DOHH2 (cell line): Measurements from ENCODE around the gene CACNA1B.

Experiments
- H3F3A ChIP-seq: fragments of 200-600 bp; sonication (generic), shearing (Covaris generic); 2 replicates; pipeline ENCODE4 v1.6.0; 2016; ENCODE audit warnings: antibody characterized with exemption, mild to moderate bottlenecking; ENCODE audit not compliant: control insufficient read depth, insufficient read depth
- H3K27ac ChIP-seq: fragments of 200-600 bp; sonication (generic); 2 replicates; pipeline ENCODE4 v1.5.1; 2014; ENCODE audit warnings: low read depth, mild to moderate bottlenecking, low read length, moderate library complexity
- H3K27me3 ChIP-seq: fragments of 200-600 bp; sonication (generic); 2 replicates; pipeline ENCODE4 v1.6.1; 2014; ENCODE audit warnings: mild to moderate bottlenecking, low read length, mixed read lengths; ENCODE audit not compliant: control insufficient read depth
- H3K36me3 ChIP-seq: fragments of 200-600 bp; sonication (generic); 2 replicates; pipeline ENCODE4 v1.6.1; 2014; ENCODE audit warnings: mild to moderate bottlenecking, low read length, moderate library complexity, mixed read lengths; ENCODE audit not compliant: control insufficient read depth
- H3K4me1 ChIP-seq: fragments of 200-600 bp; sonication (generic); 2 replicates; pipeline ENCODE4 v1.6.1; 2014; ENCODE audit warnings: mild to moderate bottlenecking, low read length, mixed read lengths; ENCODE audit not compliant: control insufficient read depth
- H3K4me2 ChIP-seq: fragments of 200-600 bp; sonication (generic); 2 replicates; pipeline ENCODE4 v1.6.0; 2014; ENCODE audit warnings: mild to moderate bottlenecking, low read length, moderate library complexity
- H3K4me3 ChIP-seq: fragments of 200-600 bp; sonication (generic); 2 replicates; pipeline ENCODE4 v1.5.1; 2014; ENCODE audit warnings: mild to moderate bottlenecking, low read length, mixed read lengths
- H3K79me2 ChIP-seq: fragments of 200-600 bp; sonication (generic); 2 replicates; pipeline ENCODE4 v1.6.1; 2014; ENCODE audit warnings: mild to moderate bottlenecking, low read length, mixed read lengths; ENCODE audit not compliant: control insufficient read depth
- H3K9me2 ChIP-seq: fragments of 200-600 bp; sonication (generic); replicated peaks from 2 replicates; pipeline ENCODE4 v1.6.1; 2014; ENCODE audit warnings: mild to moderate bottlenecking, low read length, mixed read lengths; ENCODE audit not compliant: control insufficient read depth
- H3K9me3 ChIP-seq: fragments of 200-600 bp; sonication (generic); 2 replicates; pipeline ENCODE4 v1.6.1; 2014; ENCODE audit warnings: antibody characterized with exemption, low read length, mixed read lengths; ENCODE audit not compliant: control insufficient read depth, insufficient read depth
- H4K20me1 ChIP-seq: fragments of 200-600 bp; sonication (generic); 2 replicates; pipeline ENCODE4 v1.6.0; 2014; ENCODE audit warnings: low read depth, mild to moderate bottlenecking, antibody characterized with exemption, low read length, moderate library complexity; ENCODE audit not compliant: control insufficient read depth, insufficient read depth
- CTCF ChIP-seq: fragments of 200-600 bp; sonication (generic); IDR thresholded peaks from one replicate; pipeline ENCODE4 v1.5.1; 2014; ENCODE audit warnings: antibody characterized with exemption, mild to moderate bottlenecking, low read depth, low read length; ENCODE audit not compliant: poor library complexity, severe bottlenecking
- EZH2phosphoT487 ChIP-seq: fragments of 200-600 bp; sonication (generic); IDR thresholded peaks from 2 replicates; pipeline ENCODE4 v1.6.1; 2017; ENCODE audit warnings: borderline replicate concordance, mild to moderate bottlenecking, antibody characterized with exemption, low read length, moderate library complexity, mixed read lengths

Gene CACNA1B

GRCh38 chr9:138057726-138058125, 180.1 kb downstream of the CACNA1B start:
- H3K27me3 ChIP-seq, result no peaks in the 10 kb centered on the region; the same call in 1 of the 2 replicates
- H3K4me1 ChIP-seq, result peaks cover 5% of the 10 kb centered on the region; the same call in 1 of the 2 replicates
- no peak overlapping the region for H3K4me2 ChIP-seq
- H3K9me2 ChIP-seq, result no peaks in the 10 kb centered on the region
- no peak overlapping the region for H3K27ac ChIP-seq
- no peaks in the 10 kb centered on the region for H3F3A ChIP-seq
- H3K36me3 ChIP-seq, result no peaks in the 10 kb centered on the region
- no peaks in the 10 kb centered on the region for H3K79me2 ChIP-seq
- no peaks in the 10 kb centered on the region for H3K9me3 ChIP-seq
- TF ChIP-seq EZH2phosphoT487 (no peak), CTCF (no peak)
- H4K20me1 ChIP-seq, result no peaks in the 10 kb centered on the region
- no peak overlapping the region for H3K4me3 ChIP-seq

- H3K9me3 ChIP-seq, result no peaks in the 10 kb centered on the region
- no peak for TF ChIP-seq EZH2phosphoT487
- TF ChIP-seq CTCF, result no peak
Observed at GRCh38 chr9:138058181-138058580, 180.6 kb downstream of the CACNA1B start.

GRCh38 chr9:138059196-138059595, 181.6 kb downstream of the CACNA1B start:
- TF ChIP-seq CTCF (no peak), EZH2phosphoT487 (no peak)
- H3K9me2 ChIP-seq, result no peaks in the 10 kb centered on the region
- no peak overlapping the region for H3K27ac ChIP-seq
- no peaks in the 10 kb centered on the region for H3K4me1 ChIP-seq
- no peaks in the 10 kb centered on the region for H4K20me1 ChIP-seq
- no peak overlapping the region for H3K4me2 ChIP-seq
- H3K79me2 ChIP-seq, result no peaks in the 10 kb centered on the region
- H3K4me3 ChIP-seq, result no peak overlapping the region
- H3K27me3 ChIP-seq, result no peaks in the 10 kb centered on the region; the same call in 1 of the 2 replicates
- no peaks in the 10 kb centered on the region for H3F3A ChIP-seq
- no peaks in the 10 kb centered on the region for H3K9me3 ChIP-seq
- no peaks in the 10 kb centered on the region for H3K36me3 ChIP-seq

More at GRCh38 chr9:138058181-138058580, 180.6 kb downstream of the CACNA1B start:
- Histone ChIP-seq H3K36me3 (no peaks in the 10 kb centered on the region), H3K4me3 (no peak overlapping the region), H3K27ac (no peak overlapping the region), H3K4me2 (no peak overlapping the region), H3K27me3 (no peaks in the 10 kb centered on the region; the same call in 1 of the 2 replicates), H4K20me1 (no peaks in the 10 kb centered on the region), H3K4me1 (peaks cover 2% of the 10 kb centered on the region; the same call in 1 of the 2 replicates), H3K79me2 (no peaks in the 10 kb centered on the region), H3F3A (no peaks in the 10 kb centered on the region), H3K9me2 (no peaks in the 10 kb centered on the region)

- H3K4me3 ChIP-seq, result no peak overlapping the region
- H3K27ac ChIP-seq, result no peak overlapping the region
- no peaks in the 10 kb centered on the region for H3K79me2 ChIP-seq
- TF ChIP-seq EZH2phosphoT487, result no peak
- TF ChIP-seq CTCF, result no peak
- H3F3A ChIP-seq, result no peaks in the 10 kb centered on the region
- no peaks in the 10 kb centered on the region for H3K4me1 ChIP-seq
- H3K4me2 ChIP-seq, result no peak overlapping the region
- no peaks in the 10 kb centered on the region for H4K20me1 ChIP-seq
- no peaks in the 10 kb centered on the region for H3K9me3 ChIP-seq
- H3K9me2 ChIP-seq, result no peaks in the 10 kb centered on the region
- H3K27me3 ChIP-seq, result no peaks in the 10 kb centered on the region
- no peaks in the 10 kb centered on the region for H3K36me3 ChIP-seq
Observed at GRCh38 chr9:138060365-138060764, 182.8 kb downstream of the CACNA1B start.
